Stimulated activated CD4-positive, alpha-beta T cell treated with anti-CD3 and anti-CD28 coated beads, Interleukin-15, amount 100 ng/mL, for 1 hour (primary cell): ENCODE measurements around the gene RAD51B.

Experiments
- DNase-seq, 2 donors: peaks; one replicate each; pipeline ENCODE4 v3.0.0-alpha.2; 2020; ENCODE audit warnings: low read depth in 1 of 2, low spot score in 1 of 2

RAD51B gene

DNA sequence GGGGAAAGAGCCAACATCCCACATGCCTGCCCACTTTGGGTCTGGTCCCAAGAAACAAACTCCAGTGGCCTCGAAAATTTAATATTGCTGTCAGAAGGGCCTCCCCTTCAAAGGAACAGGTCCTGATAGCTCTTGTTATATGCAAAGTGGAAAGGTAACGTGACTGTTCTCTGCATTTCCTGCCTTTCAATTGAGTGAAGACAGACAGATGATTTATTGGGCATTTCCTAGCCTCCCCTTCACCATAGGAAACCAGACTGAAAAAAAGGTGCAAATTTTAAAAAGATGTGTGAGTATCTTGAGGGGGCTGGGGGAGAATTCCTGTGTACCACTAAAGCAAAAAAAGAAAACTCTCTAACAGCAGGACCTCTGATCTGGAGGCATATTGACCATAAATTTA lies 738.1 kb downstream of the RAD51B start:
- DNase-seq, result no peak

DNA sequence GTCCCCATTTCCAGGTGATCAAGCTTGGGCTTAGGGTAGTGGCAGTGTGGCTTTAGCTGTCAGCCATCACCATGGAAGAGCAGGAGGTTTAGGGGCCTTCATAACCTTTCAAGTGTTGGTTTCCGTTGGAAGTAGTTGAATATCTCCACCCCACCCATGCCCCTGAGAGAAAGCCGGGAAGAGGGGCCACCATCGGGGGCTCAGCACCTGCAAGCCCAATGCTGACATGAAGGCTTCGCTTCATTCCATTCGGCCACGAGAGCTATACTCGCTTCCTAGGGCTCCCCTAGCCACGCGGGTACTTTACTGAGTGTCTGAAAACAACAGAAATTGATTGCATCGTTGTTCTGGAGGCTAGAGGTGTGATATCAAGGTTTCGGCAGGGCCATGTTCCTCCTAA lies 738.5 kb downstream of the RAD51B start:
- no peak for DNase-seq

DNA sequence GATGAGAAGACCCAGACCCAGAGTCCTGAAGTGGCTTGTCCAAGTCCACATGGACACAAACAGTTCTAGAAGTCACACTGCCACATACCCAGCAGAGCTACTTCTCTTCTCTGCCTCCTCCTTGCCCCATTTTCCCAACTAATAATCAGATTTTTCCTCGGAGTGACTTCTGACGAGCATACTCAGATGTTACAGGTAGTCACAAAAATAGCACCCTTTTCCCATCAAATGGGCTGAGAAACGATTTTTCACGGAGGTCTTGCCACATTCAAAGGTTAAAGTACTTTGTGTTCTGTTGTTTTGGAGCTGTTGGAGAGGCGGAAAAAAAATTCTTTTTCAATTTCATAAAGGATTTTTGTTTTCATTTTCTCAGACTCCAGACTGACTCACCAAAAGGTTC lies 740.4 kb downstream of the RAD51B start:
- no peak for DNase-seq

DNA sequence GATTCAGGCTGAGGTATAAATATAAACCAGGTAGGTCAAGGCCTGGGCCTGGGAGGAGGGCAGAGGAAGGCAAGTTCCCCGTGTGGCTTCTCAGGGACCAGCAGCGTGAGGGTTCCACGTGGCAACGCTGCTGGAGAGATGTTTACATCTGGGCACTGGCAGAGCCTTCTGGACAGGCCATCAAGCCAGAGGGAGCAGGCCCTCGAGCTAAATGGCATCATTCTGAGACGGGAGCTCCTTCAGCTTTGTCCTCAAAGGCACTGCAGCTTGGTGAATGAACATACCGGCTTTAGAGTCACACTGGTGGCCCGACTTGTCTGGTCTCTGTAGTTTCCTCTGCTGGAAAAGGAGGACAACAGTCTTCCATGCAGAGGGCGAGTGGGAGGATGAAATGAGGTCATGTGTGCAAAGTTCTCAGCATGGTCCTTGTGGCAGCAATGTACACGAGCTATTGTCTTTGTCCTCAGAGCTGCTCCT lies 742.0 kb downstream of the RAD51B start:
- DNase-seq, result no peak

DNA sequence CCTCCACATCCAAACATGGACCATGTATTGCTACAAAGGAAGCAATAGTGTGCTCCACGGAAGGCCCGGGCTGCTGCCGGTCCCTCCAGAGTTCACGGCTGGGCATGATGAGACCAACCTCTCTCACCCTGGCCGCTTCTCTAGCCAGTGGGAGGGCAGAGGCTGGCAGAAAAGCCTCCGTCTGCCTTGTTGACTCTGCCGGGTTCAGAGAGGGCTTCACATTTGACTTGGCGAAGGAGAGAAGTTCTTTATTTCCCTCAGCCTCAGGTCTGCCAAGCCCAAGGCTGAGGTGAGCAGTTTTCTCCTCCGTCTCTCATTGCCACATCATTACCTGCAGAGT lies 743.3 kb downstream of the RAD51B start:
- DNase-seq, result no peak

DNA sequence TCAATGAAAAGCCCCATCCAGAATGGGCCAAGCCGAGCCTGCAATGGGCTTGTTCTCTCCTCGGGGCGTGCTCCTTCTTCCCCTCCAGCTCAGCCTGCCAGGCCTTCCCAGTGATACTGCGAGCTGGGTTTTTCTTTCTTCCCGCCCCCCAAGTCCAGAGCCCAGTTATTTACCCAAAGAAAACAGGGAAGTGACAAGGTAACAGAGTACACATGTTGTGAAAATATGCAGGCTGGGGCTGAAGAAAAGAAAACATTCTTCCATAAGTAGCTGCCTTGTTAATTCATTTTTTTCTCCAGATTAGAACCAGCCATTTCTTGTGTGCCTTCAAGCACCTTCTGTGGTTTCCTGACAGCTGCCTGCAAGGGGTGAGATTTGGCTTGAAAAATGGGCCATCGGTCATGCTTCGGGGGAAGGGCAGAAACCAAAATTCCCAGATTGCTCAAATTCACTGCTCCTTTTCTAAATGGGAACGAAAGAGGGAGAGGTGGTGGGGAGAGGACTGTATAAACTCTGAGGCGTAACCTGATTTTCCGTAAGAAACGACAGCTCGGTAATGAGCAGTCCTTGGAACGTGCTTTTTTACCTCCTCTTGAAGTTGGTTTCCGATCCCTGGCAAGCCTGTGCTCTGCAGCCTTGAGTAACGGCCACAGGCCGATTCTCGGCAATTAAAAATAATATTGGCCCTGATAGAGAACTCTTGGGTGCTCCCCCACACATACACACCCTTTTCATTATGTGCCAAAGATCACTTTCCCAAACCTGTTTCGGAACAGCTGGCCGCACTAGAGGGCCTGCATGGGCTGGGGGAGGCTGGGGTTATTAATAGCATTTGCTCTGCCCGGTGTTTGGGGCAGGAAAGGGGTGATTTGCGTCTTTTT lies 743.9 kb downstream of the RAD51B start:
- DNase-seq, result no peak

DNA sequence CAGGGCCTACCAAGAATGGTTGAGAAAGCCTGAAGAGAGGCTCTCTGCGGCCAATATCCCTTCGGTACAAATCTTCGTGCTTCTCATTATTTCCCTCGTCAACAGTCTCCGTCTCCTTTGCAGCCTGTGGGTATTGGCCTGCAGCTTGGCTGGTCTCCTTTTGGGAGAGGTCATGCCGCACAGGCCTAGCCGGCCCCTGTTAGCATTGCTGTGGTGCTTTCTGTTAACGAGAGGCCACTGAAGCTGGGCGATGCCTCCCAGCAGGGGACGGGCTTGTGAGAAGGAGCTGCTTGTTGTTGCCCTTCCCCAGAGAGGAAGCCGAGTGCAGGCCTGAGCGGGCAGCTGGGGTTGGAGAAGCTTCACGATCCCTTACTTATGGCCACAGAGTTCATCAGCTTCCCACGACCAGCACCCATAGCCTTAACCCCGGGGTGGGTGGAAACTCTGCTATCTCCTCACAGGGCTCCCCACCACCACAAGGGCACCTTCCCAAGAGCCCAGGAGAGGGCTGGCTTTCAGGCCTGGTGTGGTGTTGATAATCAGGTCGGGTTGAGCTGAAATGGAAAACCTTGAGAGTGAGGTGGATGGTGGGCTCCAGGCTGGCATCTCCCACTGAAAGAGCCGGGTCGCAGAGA lies 744.7 kb downstream of the RAD51B start:
- no peak for DNase-seq

DNA sequence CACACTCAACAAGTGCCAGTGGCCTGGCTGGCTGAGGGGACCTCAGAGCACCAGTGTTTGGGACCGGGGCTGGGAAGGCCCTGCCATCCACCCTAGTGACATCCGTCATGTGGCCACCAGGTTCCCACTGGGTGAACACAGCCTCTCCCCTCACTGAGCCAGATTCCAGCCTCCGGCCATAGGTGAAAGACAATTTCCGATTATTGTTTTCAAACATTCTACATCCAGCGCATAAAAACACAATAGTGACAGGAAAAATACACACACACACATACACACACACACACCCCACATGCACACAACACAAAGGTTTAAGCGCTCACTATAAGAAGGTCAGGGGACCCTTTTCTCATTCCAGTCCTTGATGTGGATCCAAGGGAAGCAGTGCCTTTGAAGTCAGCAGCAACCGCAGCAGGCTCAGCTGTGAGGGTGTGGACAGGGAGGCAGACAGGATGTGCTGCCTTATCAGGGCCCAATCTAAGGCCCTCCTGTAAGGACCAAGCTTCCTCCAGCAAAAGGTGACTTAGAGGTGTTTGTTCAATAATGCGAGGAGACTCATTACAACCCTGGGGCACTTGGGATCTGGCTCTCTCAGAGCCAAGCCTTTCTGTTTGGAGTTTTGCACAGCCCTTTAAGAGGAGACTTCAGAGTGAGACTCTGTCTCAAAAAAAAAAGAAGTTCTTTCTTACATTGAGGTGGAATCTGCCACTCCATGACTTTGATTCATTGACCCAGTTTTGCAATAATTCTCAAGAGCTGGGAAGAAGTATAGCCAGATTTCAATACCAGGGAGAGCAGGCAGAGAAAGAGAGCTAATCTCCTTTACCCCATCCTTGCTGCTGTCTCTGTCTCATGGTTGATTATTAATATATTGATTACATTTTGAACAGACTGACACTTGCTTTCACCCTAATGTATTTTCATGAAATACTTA lies 745.5 kb downstream of the RAD51B start:
- DNase-seq, result no peak

DNA sequence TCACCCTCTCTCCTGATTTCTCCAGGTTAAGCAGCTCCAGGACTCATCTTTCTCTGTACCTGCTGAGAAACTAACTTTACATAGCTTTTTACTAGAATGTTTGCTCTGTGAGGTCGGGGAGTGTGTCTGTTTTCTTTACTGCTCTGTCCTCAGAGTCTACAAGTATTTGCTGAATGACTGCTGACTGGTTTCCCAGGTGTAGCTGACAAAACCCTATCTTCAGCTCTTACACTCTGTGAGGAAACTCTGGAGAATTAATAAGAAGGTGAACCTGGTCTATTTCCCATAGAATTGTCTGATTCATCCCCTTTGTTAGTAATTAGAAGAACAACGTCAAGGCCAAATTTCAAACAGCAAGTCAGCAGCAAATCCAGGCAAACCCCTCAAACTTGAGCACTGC lies 746.5 kb downstream of the RAD51B start:
- DNase-seq, result no peak

DNA sequence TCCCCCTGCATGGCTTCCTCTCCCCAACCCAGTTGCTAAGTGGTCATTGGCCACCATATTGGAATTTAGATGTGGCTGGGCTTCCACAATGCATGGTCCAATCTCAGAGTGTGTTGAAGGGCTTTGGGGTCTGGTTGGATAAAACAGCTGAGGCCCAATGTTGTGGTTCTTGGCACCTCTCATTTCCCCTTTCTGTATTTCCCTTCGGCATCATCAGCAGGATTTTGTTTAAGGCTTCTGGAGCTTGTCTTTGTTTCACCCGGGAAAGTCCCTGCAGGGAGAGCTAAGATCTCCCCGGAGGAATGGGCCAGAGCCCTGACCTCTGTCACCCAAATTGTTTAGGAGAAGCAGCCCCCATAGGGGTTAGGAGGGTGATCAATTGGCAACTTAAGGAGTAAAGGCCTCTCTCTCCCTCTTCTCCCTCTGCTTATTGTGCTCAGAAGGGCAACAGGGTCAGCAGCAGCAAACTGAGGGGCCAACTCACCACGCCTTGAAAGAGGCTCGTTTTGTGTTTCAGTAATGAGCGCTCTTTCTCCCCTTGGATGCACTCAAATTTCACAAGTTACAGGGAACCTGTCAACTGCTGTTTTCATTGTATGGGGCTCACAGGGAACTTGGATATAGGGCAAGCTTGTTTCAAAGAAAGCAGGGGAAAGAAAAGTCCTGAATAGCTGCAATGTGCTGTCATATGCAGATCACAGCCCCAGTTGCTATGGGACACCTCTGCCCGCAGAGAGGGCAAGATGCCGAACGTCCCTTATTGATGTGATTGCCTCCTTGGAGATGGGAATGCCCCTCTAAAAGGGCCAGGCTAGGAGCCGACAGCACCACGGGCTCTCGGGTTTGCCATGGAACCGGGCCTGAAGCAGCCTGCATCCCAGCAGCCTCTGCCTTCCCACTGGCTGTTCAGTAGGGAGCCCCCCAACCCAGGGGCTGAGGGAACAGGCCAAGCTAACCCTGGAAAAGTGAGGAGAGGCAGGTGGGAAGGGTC lies 749.6 kb downstream of the RAD51B start:
- no peak for DNase-seq

DNA sequence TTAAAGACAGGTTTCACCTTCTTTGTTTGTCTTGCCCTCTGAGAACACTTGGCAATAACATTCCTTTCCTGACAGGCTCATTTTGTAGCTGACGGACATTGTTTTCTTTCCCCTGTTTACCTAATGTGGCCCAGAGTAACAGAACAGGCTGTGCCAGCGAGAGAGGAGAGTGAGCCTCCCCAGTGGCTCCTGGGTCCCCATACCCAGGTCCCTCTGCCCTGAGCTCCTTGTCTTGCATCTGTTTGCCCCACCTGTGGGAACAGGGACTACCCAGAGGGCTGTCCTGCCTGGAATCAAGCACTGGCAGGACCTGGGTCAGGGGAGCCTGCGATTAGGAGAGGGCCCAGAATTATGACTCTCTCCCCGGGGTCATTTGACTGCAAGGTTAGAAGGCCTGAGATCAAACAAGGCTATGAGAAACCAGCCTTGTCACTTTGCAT lies 750.4 kb downstream of the RAD51B start:
- no peak for DNase-seq

DNA sequence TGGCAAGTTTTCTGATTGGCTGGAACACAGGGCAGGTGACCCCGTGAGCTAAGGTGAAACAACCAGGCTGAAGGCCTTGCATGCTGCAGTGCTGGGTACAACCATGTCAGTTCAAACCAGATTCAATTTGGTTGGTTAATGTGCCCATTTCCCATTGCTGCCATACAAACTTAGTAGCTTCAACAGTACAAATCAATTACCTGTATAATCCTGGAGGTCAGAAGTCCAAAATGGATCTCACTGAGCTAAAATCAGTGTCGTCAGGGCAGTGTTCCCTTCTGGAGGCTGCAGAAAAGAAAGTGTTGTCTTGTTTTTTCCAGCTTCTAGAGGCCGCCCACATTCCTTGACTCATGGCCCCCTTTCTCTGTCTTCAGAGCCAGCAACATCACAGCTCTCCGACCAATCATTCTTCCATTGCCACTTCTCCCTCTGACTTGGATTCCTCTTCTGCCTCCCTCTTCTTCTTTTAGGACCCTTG lies 751.6 kb downstream of the RAD51B start:
- no peak for DNase-seq

DNA sequence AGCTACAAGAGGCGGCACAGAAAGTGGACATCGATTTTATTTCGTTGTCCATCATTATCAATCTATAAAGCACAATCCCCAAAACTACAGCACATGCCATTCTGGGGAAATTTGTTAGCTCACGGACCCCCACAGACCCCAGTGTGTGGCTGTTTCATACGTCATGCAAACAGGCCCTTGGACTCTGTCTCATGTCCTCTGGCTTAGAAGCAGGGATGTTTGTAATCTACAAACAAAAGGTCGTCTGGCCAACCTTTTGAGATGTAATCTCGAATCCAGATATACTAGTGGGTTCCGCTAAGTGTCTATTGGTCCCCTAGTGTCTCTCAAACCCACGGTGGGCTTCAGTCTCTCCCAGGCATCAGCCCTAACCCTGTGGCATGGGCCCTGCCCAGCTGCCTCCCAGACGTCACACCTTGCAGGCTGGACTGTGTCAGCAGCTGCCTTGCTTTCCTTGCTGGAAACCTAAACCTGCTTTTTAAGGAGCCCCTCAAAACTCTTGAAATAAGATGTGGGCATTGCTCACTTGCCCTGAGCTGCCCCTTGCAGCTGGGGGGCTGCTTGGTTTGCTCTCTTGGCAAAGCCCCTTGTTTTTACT lies 752.4 kb downstream of the RAD51B start:
- no peak for DNase-seq

DNA sequence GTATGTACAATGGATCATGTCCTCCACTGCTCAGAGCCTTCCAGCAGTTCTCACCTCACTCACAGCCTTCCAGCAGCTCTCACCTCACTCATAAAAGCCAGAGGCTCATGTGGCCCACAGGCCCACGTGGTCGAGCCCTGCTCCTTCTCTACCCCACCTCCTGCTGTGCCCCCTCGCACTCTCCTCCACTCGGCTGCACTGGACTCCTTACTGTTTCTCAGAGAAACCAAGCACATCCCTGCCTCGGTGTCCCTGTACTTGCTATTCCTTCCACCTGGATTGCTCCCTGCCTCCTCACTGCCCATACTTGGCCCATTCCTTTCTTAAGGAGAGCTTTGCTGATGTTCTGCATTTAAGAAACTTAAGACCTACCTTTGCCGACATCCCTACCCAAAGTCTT lies 753.5 kb downstream of the RAD51B start:
- DNase-seq, result no peak

DNA sequence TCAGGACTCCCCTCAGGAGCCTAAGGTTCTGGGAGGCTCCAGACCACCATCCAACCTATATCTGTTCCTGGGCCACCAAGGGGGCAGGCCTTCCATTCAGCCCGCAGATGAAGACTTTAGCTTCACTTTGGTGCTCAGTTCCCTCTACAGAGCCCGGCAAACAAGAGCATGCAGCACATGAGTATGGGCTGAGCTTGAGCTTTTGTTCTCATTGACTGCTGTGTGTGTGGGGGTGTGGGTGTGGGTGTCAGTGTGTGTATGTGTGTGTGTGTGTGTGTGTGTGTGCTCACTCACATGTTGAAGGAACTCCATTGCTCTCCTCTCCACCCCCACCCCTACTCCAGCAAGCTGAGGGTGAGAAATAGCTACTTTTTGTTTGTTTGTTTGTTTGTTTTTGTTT lies 754.1 kb downstream of the RAD51B start:
- DNase-seq, result no peak

DNA sequence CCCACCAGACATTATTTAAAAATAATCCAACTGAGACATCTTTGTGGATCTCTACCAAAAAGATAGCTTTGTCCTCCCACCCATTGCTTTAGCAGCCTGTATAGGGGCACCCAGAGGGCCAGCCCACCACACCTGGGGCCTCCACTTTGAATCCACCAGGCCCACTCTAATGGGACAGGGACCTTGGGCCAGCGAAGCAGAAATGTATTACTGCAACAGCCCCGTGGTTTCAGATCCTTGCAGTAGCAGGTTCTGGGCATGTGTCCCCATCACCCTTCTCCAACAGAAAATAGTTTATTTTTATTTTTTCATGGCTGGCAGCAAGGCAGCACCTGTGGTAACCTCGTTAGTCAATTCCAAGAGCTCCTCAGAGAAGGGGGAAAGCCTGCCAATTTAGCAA lies 754.9 kb downstream of the RAD51B start:
- DNase-seq, result no peak

DNA sequence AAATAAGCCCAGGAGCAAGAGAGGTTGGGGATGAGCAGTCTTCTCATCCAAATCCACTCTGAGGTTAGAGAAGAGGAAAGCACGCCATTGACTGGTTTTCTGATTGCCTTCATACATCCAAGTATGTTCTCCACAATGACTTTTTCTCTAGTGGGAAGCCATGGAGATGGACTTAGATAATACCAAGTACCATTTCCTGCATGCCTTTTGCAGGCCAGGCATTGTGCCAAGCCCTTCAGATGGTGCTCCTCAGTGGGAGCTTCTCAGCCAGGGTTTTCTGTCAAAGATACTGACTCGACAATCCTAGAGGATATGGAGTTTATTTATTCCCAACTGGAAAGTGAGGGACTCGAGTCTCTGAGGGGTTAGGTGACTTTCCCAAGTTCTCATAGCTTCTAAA lies 755.3 kb downstream of the RAD51B start:
- DNase-seq, result no peak

DNA sequence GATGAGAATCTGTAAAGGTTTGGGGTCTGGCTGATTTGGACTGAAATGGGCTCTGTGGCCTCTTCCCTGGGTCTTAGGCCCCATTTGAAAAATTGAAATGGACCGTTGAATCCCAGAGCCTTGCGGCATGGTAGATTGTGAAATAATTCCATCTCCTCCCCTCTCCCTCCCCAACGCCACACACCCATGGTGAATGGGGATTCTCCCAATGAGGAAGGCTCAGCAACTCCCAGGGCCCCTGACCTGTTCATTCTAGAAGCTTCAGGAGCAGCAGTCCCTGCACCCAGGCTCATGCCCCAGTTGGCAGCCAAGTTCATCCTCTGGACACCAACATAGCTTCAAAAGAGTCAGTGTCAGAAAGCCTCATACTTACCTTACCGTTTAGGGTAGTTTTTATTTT lies 755.8 kb downstream of the RAD51B start:
- DNase-seq, result no peak

DNA sequence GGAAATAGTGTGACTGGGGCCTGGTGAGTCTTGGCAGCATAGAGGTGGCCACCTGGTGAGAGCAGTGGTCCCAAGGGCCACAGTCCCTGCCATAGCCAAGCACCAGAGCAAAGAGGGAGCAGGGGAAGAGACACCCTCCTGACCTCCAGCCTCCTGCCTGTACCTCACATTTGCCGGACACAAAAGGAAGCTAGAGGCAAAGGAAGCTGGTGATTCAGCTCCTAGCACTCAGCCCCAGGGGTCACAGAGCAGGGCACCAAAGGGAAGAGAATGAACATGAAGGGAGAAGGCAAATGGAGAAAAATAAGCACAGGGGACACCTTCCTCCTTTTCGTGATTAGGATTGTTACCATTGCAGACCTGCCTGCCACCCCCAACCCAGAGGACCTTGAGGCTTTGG lies 756.5 kb downstream of the RAD51B start:
- DNase-seq, result no peak
